Measurements from ENCODE around the gene KDM4B.

DNA sequence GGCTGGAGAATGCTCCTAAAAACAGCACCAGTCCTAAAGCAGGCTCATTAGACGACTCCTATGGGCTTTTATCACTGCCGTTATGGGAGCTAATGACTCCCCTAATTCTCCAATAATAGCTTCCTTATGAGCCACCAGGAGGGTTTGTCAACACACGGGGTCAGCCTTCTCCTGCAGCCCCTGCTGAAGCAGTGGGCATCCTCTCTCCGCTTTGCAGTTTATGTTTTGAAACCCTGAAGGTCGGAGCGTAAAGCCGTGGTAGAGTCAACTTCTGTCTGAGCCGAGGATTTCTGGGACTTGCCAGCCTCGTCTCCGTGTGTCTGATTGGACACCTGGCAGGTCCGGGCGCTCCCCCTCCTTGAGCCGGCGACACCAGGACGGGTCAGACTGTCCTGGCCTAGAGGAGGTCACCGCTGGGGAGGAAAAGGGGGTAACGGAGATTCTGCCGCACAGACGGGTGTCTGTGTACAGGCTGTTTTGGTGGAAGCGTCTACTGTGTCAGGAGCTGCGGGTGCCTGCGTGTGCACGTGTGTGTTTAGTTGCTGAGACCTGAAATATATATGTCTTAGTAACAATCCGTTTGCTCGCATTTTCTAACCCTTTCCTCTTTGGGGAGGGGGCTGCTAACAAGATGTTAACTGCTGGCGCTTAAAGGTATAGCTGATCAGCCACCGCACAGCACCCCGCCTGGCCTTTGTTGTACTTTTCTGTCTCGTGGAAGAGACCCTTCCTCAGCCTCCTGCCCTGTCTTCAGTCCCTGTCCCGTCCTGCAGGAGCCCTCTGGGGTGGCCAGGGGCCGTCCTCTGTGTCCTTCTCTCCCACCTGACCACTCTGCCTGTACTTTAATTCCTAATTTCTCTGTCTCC lies 1.9 kb downstream of the KDM4B start:
- TF ChIP-seq, protein P1, sequence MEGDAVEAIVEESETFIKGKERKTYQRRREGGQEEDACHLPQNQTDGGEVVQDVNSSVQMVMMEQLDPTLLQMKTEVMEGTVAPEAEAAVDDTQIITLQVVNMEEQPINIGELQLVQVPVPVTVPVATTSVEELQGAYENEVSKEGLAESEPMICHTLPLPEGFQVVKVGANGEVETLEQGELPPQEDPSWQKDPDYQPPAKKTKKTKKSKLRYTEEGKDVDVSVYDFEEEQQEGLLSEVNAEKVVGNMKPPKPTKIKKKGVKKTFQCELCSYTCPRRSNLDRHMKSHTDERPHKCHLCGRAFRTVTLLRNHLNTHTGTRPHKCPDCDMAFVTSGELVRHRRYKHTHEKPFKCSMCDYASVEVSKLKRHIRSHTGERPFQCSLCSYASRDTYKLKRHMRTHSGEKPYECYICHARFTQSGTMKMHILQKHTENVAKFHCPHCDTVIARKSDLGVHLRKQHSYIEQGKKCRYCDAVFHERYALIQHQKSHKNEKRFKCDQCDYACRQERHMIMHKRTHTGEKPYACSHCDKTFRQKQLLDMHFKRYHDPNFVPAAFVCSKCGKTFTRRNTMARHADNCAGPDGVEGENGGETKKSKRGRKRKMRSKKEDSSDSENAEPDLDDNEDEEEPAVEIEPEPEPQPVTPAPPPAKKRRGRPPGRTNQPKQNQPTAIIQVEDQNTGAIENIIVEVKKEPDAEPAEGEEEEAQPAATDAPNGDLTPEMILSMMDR (IDR thresholded peaks at IDR 0.05; ENCODE audit: borderline replicate concordance, extremely low read depth, low read length, poor library complexity, severe bottlenecking), result no peak
- TF ChIP-seq EZH2 (IDR thresholded peaks at IDR 0.05; ENCODE audit: borderline replicate concordance, low read depth, low read length, severe bottlenecking), result no peak

Measured in DND-41 (cell line).